Adrenal gland (tissue), 5 donors: ENCODE measurements around the gene INSM1.

ENCODE experiments used
- CTCF ChIP-seq, 6 experiments: fragments of 450-650 bp in 4 of 6; fragments of 200-600 bp in 2 of 6; sonication (generic) in 1 of 6; IDR thresholded peaks; 1 replicate in 5 of 6; 2 replicates in 1 of 6; pipeline versions ENCODE4 v1.5.1 to v1.8.0; 2016 to 2021; ENCODE audit warnings: antibody characterized with exemption in 6 of 6, mild to moderate bottlenecking in 2 of 6, moderate library complexity in 1 of 6
- POLR2A ChIP-seq, 2 donors: fragments of 450-650 bp; IDR thresholded peaks; one replicate each; pipeline ENCODE4 v1.6.1; 2017; ENCODE audit warnings: antibody characterized with exemption in 2 of 2, mild to moderate bottlenecking in 2 of 2, moderate library complexity in 1 of 2
- donor health status: DM: no; HTN: no; CAD: no.

DNA sequence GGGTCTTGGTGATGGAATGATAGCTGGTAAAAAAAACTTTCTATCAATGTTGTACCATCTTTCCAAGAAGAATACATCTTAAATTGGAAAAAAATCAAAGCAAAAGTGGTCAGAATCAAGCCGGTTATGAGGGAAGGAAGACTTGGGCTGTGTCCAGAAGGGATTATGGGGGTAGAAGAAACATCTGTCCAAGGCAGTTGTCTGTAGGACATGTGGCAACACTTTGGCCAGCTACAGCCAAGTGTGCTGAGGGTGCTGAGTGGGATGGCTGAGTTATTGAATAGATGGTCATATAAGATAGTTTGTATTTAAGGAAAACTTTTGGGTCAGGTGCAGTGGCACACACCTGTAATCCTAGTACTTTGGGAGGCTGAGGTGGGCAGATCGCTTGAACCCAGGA is 38.4 kb downstream of the INSM1 start:
- TF ChIP-seq CTCF (IDR thresholded peaks at IDR 0.05): no peak
- no peak for TF ChIP-seq POLR2A (IDR thresholded peaks at IDR 0.05)
